HepG2 (cell line): ENCODE measurements around the gene DNM3. TPM values are rescaled to one million over a fixed set of nuclear protein-coding genes. Genes with fewer than 3 reads are reported as not detected.

ENCODE experiments used
- CBFB ChIP-seq: sonication (generic); formaldehyde crosslinking; IDR thresholded peaks from 2 replicates; pipeline ENCODE4 v1.4.0; 2020; ENCODE audit warnings: missing genetic modification reagents
- FOSL2 ChIP-seq: sonication (generic); formaldehyde crosslinking; IDR thresholded peaks from 2 replicates; pipeline ENCODE4 v1.4.0; 2020; ENCODE audit warnings: missing genetic modification reagents
- SOX13 ChIP-seq, 3 experiments: fragments of 450-650 bp in 1 of 3; sonication (generic) in 1 of 3; formaldehyde crosslinking in 1 of 3; IDR thresholded peaks in 2 of 3; conservative IDR thresholded peaks in 1 of 3; 2 replicates each; pipeline versions ENCODE4 v1.5.0 to v1.6.1; 2016 to 2020; ENCODE audit warnings: antibody characterized with exemption in 1 of 3, mild to moderate bottlenecking in 1 of 3, missing compliant biosample characterization in 1 of 3, missing genetic modification reagents in 1 of 3, moderate library complexity in 1 of 3
- XRCC5 ChIP-seq: fragments of 200-400 bp; formaldehyde crosslinking; optimal IDR thresholded peaks from 2 replicates; pipeline ENCODE3; 2017; ENCODE audit warnings: mild to moderate bottlenecking, low read length
- ZNF205 ChIP-seq: IDR thresholded peaks from 2 replicates; pipeline ENCODE4 v1.6.1; 2018; ENCODE audit warnings: missing biosample characterization, missing genetic modification reagents
- ZNF7 ChIP-seq: IDR thresholded peaks from 2 replicates; pipeline ENCODE4 v1.6.1; 2016; ENCODE audit warnings: missing biosample characterization, missing genetic modification reagents
- ZNF770 ChIP-seq: sonication (generic); formaldehyde crosslinking; IDR thresholded peaks from 2 replicates; pipeline ENCODE4 v1.5.0; 2020; ENCODE audit warnings: mild to moderate bottlenecking, missing genetic modification reagents
- ZNF879 ChIP-seq: sonication (generic); formaldehyde crosslinking; IDR thresholded peaks from 2 replicates; pipeline ENCODE4 v1.8.1; 2023; ENCODE audit warnings: missing genetic modification reagents
- polyA plus RNA-seq, 8 experiments: library from polyadenylated mRNA; depleted of rRNA in 3 of 8; stranded (reverse) in 7 of 8; unstranded in 1 of 8; fragments of >200 nt; fragmentation: Illumina TruSeq in 4 of 8; extraction: Trizol in 4 of 8; gene quantifications; 2 replicates each; pipeline versions ENCODE4 v1.2.1 to v1.2.3, GENCODE V29; 2011 to 2016; ENCODE audit warnings: low read depth in 4 of 8, missing spikeins in 1 of 8, mixed read lengths in 1 of 8; ENCODE audit not compliant: insufficient read depth in 1 of 8
- total RNA-seq, 5 experiments: library from RNA; depleted of rRNA; stranded (reverse); fragments of >200 nt; fragmentation: Illumina TruSeq; extraction: Trizol; gene quantifications; 2 replicates each; pipeline ENCODE4 v1.2.3, GENCODE V29; 2016; ENCODE audit warnings: low read depth in 1 of 5
- TF ChIP-seq, protein P1 (sequence below): IDR thresholded peaks from 2 replicates; pipeline ENCODE4 v1.6.1; 2012; ENCODE audit warnings: low read depth, low read length, improper control_type of control experiment
- TF ChIP-seq, protein P2 (sequence below): sonication (generic); formaldehyde crosslinking; IDR thresholded peaks from 2 replicates; pipeline ENCODE4 v1.4.0; 2020; ENCODE audit warnings: mild to moderate bottlenecking, missing genetic modification reagents
- TF ChIP-seq, protein P3 (sequence below): sonication (generic); formaldehyde crosslinking; IDR thresholded peaks from 2 replicates; pipeline ENCODE4 v1.5.0; 2020; ENCODE audit warnings: mild to moderate bottlenecking, missing genetic modification reagents, moderate library complexity
- TF ChIP-seq, protein P4 (sequence below): sonication (generic); formaldehyde crosslinking; IDR thresholded peaks from 2 replicates; pipeline ENCODE4 v1.4.0; 2020; ENCODE audit warnings: mild to moderate bottlenecking, missing genetic modification reagents, borderline replicate concordance

DNM3 gene
- total and polyA plus RNA-seq, 2 of the 13 experiments (the other 11 are each of a cell fraction or from before 2014, with no cell fraction given) = 0.05 TPM; not detected in 1

DNA sequence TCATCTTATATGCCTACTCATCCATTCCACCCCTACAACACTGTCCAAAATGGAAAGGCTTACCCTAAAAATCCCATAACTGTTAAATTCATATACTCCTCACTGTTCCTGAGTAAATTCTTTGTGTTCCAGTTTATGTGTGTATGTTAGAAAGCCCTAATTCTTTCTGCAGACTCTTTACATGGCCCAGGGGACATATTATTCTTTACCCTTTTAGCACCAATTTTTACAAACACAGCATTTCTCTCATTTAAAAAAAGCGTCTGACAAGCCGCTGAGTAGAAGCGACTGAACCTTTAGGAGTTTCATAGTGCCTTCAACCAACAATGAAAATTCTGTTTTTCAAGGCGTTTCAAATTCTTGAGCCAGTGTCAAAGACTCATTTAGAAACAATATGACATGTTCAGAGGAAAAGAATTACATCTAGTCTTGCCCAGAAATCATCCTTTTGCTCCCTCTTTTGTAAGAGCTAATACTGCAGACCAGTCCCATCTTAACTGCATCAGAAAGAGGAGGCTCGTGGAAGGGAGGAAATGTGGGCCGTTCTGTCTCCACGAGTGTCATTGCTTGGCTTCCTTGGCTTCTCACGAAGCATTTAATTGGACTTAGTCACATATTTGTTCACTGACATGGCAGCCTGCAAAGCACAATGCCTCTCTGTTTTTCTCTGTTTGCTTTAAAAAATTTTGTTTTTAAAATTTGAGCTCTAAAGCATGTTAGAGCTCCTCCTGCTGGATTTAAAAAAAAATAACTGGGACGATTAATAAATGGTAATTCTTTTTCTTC is 557.9 kb downstream of the DNM3 start (continued):
- TF ChIP-seq, protein P1, sequence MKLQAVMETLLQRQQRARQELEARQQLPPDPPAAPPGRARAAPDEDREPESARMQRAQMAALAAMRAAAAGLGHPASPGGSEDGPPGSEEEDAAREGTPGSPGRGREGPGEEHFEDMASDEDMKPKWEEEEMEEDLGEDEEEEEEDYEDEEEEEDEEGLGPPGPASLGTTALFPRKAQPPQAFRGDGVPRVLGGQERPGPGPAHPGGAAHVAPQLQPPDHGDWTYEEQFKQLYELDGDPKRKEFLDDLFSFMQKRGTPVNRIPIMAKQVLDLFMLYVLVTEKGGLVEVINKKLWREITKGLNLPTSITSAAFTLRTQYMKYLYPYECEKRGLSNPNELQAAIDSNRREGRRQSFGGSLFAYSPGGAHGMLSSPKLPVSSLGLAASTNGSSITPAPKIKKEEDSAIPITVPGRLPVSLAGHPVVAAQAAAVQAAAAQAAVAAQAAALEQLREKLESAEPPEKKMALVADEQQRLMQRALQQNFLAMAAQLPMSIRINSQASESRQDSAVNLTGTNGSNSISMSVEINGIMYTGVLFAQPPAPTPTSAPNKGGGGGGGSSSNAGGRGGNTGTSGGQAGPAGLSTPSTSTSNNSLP = peak; percentile 20; the same call in 1 of the 2 replicates
- TF ChIP-seq SOX13 (IDR thresholded peaks at IDR 0.05) = no peak
- TF ChIP-seq SOX13 (CRISPR knock-in tag; conservative IDR thresholded peaks at IDR 0.05 in 1 of 2, IDR thresholded peaks at IDR 0.05 in 1 of 2) = peak in 1 of 2 experiments; percentile 35; a peak in 1 of 4 replicates
- no peak for TF ChIP-seq ZNF879 (CRISPR knock-in tag)
- TF ChIP-seq CBFB (CRISPR knock-in tag) = no peak
- no peak for TF ChIP-seq ZNF770 (CRISPR knock-in tag)
- TF ChIP-seq, protein P2, sequence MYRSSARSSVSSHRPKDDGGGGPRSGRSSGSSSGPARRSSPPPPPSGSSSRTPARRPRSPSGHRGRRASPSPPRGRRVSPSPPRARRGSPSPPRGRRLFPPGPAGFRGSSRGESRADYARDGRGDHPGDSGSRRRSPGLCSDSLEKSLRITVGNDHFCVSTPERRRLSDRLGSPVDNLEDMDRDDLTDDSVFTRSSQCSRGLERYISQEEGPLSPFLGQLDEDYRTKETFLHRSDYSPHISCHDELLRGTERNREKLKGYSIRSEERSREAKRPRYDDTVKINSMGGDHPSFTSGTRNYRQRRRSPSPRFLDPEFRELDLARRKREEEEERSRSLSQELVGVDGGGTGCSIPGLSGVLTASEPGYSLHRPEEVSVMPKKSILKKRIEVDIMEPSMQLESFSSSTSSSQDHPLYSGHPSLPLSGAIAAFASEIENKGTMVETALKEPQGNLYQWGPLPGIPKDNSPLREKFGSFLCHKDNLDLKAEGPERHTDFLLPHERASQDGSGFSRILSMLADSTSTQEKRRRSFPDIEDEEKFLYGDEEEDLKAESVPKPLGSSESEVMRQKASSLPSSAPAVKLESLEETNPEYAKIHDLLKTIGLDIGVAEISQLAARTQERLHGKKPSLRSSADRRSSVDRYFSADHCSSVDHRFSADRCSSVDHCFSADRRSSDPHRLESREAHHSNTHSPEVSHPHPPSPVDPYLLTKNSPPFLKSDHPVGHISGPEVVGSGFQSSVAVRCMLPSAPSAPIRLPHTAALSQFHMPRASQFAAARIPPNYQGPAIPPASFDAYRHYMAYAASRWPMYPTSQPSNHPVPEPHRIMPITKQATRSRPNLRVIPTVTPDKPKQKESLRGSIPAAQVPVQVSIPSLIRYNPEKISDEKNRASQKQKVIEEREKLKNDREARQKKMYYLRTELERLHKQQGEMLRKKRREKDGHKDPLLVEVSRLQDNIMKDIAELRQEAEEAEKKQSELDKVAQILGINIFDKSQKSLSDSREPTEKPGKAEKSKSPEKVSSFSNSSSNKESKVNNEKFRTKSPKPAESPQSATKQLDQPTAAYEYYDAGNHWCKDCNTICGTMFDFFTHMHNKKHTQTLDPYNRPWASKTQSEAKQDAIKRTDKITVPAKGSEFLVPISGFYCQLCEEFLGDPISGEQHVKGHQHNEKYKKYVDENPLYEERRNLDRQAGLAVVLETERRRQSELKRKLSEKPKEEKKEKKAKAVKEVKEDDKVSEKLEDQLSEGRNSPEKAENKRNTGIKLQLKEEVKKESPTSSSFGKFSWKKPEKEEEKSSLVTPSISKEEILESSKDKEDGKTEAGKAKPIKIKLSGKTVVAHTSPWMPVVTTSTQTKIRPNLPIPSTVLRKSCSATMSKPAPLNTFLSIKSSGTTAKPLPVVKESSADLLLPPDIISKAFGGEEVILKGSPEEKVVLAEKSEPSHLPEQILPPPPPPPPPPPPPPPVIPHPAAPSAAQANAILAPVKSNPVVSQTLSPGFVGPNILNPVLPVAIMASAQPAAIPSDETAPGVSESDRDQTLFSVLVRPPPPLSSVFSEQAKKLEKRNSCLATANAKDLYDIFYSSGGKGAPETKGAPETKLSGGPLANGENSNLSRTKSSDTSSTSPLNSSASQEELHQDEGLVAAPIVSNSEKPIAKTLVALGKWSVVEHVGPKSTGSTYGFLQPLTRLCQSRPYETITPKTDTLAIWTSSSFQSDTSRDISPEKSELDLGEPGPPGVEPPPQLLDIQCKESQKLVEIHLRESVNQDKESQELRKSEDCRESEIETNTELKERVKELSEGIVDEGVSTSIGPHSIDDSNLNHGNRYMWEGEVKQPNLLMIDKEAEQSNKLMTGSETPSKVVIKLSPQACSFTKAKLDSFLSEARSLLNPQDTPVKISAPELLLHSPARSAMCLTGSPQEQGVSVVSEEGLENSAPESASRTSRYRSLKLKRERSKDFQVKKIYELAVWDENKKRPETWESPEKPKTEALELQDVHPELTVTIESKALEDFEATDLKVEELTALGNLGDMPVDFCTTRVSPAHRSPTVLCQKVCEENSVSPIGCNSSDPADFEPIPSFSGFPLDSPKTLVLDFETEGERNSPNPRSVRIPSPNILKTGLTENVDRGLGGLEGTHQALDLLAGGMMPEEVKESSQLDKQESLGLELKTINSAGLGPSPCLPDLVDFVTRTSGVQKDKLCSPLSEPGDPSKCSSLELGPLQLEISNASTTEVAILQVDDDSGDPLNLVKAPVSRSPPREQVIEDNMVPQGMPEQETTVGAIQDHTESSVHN (CRISPR knock-in tag) = no peak
- TF ChIP-seq, protein P3, sequence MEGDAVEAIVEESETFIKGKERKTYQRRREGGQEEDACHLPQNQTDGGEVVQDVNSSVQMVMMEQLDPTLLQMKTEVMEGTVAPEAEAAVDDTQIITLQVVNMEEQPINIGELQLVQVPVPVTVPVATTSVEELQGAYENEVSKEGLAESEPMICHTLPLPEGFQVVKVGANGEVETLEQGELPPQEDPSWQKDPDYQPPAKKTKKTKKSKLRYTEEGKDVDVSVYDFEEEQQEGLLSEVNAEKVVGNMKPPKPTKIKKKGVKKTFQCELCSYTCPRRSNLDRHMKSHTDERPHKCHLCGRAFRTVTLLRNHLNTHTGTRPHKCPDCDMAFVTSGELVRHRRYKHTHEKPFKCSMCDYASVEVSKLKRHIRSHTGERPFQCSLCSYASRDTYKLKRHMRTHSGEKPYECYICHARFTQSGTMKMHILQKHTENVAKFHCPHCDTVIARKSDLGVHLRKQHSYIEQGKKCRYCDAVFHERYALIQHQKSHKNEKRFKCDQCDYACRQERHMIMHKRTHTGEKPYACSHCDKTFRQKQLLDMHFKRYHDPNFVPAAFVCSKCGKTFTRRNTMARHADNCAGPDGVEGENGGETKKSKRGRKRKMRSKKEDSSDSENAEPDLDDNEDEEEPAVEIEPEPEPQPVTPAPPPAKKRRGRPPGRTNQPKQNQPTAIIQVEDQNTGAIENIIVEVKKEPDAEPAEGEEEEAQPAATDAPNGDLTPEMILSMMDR (CRISPR knock-in tag) = peak; percentile 54
- TF ChIP-seq ZNF205 (CRISPR knock-in tag) = no peak
- TF ChIP-seq, protein P4, sequence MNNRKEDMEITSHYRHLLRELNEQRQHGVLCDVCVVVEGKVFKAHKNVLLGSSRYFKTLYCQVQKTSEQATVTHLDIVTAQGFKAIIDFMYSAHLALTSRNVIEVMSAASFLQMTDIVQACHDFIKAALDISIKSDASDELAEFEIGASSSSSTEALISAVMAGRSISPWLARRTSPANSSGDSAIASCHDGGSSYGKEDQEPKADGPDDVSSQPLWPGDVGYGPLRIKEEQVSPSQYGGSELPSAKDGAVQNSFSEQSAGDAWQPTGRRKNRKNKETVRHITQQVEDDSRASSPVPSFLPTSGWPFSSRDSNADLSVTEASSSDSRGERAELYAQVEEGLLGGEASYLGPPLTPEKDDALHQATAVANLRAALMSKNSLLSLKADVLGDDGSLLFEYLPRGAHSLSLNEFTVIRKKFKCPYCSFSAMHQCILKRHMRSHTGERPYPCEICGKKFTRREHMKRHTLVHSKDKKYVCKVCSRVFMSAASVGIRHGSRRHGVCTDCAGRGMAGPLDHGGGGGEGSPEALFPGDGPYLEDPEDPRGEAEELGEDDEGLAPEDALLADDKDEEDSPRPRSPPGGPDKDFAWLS (CRISPR knock-in tag) = no peak
- TF ChIP-seq XRCC5 = peak; percentile 21
- TF ChIP-seq FOSL2 (CRISPR knock-in tag) = peak; percentile 86
- TF ChIP-seq ZNF7 (CRISPR knock-in tag) = no peak
